ENCODE data around the gene STUM. TPM values are rescaled to one million over a fixed set of nuclear protein-coding genes. Genes with fewer than 3 reads are reported as not detected.

STUM gene
- total and polyA plus RNA-seq, 12 donors = 0.13 to 0.44 (median 0.24) TPM; not detected in 1

DNA sequence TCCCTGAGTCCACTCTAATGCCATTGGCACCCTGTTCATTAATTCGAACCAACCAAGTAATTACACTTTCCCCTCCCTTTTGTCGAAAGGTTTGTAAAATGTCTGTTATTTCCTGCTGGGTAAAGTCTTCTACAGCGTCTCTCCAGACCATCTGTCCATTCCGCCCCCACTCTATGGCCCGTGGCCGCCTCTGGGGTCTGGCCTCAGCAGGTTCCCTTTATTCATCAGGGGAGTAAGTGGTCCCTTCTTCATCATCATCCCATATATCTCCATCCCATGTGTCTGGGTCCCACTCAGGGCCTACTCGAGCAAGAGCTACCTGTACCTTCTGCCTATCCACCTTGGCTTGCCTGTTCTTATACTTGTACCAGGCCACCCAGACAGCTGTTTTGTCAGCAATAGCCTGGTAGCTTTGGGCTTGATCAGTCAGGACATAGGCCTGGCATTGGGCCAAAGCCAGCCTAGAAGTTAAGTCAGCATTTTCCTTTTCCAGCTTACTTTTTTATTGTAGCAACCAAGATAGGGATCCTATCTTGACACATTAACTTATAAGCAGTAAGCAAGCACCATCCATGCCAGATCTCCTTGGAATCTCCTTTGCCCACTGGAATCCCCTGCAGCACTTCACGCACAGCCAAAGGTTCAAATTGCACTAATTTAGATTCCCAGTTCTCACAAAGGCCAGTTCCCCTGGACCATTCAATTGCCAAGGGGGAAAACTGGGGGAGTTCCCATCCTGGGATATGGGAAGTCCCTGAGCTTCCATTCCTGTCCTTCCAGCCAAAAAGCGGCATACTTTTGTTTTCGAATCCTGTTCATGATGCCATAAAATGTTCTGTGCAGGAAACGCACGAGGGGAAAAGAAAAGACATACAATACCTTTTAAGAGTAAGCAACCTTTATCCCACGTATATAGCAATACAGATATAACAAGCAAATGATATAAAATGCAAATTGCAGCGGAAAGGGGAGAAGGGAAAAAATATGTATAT, 6.6 kb upstream of the STUM start:
- Histone ChIP-seq H3K27me3 (no peaks in the 10 kb centered on the region), H3K36me3 (replicated peaks in 1 of 2) (no peaks in the 10 kb centered on the region), H3K9me3 (replicated peaks in 1 of 3) (no peaks in the 10 kb centered on the region), H3K4me3 (no peak overlapping the region), H3K4me1 (replicated peaks in 1 of 2) (peaks cover 3 to 11% of the 10 kb centered on the region in 2 donors), H3K27ac (no peak overlapping the region)
- WGBS, 4 donors = 89 to 93% (median 90%) methylated on average over 14 of the region's 14 CpGs
- DNase-seq = peak in 5 of 7 donors; percentile 41 to 69 (median 69)
- TF ChIP-seq, protein P1, sequence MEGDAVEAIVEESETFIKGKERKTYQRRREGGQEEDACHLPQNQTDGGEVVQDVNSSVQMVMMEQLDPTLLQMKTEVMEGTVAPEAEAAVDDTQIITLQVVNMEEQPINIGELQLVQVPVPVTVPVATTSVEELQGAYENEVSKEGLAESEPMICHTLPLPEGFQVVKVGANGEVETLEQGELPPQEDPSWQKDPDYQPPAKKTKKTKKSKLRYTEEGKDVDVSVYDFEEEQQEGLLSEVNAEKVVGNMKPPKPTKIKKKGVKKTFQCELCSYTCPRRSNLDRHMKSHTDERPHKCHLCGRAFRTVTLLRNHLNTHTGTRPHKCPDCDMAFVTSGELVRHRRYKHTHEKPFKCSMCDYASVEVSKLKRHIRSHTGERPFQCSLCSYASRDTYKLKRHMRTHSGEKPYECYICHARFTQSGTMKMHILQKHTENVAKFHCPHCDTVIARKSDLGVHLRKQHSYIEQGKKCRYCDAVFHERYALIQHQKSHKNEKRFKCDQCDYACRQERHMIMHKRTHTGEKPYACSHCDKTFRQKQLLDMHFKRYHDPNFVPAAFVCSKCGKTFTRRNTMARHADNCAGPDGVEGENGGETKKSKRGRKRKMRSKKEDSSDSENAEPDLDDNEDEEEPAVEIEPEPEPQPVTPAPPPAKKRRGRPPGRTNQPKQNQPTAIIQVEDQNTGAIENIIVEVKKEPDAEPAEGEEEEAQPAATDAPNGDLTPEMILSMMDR (IDR thresholded peaks at IDR 0.05) = no peak
- intact Hi-C loops (cut with DNase I) = loop anchor here in 1 of 2 donors (10.0 kb wide), 1 partner anchor 283 kb away; no protein-coding TSS in a partner anchor

DNA sequence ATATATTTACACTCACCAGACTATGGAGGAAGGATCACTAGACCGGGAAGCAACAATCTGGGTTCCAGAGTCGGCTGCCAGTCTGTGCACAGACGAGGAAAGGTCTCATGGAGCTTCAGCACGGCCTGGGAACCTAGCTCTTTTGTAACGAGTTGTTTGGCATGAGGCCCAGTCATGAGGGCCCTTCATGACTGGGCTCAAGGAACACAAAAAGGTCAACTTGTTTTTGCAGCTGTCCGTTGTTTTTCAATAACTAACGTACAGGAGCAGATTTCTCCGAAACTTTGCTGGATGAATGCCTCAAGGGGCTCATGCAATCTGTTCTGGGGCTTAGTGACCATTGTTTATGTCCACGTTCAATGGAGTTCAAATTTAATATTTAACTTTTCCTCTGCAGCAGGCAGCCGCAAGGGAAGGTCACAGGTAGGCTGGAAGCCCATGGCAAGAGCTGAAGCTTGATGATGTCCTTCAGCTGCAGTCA, 5.9 kb upstream of the STUM start:
- intact Hi-C loops (cut with DNase I) = loop anchor here in 1 of 2 donors (10.0 kb wide), 1 partner anchor 282 kb away; no protein-coding TSS in a partner anchor
- peak in 6 of 7 donors; percentile 41 to 63 (median 57) for DNase-seq
- H3K27me3 ChIP-seq = no peaks in the 10 kb centered on the region
- no peak overlapping the region for H3K4me3 ChIP-seq
- H3K27ac ChIP-seq = no peak overlapping the region
- H3K36me3 ChIP-seq (replicated peaks in 1 of 2) = no peaks in the 10 kb centered on the region
- no peak for TF ChIP-seq POLR2A (IDR thresholded peaks at IDR 0.05)
- TF ChIP-seq, protein P1 (IDR thresholded peaks at IDR 0.05) = no peak
- no peaks in the 10 kb centered on the region for H3K9me3 ChIP-seq (replicated peaks in 1 of 3)
- WGBS, 4 donors = 48 to 53% (median 51%) methylated on average over 10 of the region's 10 CpGs
- H3K4me1 ChIP-seq (replicated peaks in 1 of 2) = peaks cover 3 to 11% of the 10 kb centered on the region in 2 donors

DNA sequence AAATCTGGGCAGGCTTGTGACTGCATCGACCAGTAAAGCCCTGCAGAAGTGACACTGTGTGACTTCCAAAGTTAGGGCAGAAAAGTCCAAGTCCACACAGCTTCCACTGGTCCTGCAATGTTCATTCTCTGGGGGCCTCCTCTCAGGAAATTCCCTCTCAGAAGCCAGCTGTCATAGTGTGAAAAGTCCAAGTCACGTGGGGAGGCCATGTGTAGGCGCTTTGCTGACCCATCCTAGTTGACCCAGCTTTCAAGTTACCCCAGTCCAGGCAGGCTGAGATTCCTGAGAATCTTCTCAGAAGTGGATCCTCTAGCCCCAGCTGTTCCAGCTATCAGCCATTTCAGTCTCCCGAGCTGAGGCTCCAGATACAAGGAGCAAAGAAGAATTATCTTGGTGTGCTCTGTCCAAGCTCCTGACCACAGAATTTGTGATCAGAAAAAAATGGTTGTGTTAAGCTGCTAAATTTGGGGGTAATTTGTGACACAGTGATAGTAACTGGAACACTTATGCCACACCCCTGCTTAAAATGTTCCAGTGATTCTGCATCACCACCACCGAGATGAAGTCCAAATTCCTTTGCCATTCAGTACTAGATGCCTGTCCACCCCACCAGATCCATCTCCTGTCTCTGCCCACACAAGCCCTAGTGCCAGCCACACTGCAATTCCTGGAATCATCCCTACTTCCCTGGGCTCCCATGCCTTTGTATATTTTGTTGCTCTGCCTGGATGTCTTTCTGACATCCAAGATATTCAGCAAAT, 2.5 kb upstream of the STUM start:
- H3K27ac ChIP-seq = peak overlapping the region in 1 of 5 donors; percentile 41
- peak in 4 of 7 donors; percentile 22 to 67 (median 26) for DNase-seq
- no peak overlapping the region for H3K4me3 ChIP-seq
- peaks cover 16% of the 10 kb centered on the region for H3K27me3 ChIP-seq
- 65 to 70% (median 69%) methylated on average over 5 of the region's 5 CpGs for WGBS, 4 donors
- no peaks in the 10 kb centered on the region for H3K36me3 ChIP-seq (replicated peaks in 1 of 2)
- intact Hi-C loops (cut with DNase I) = loop anchor here (5.0 to 10.0 kb wide), 2 partner anchors 61 to 279 kb away; no protein-coding TSS in a partner anchor
- peaks cover 20 to 26% of the 10 kb centered on the region in 2 donors for H3K4me1 ChIP-seq (replicated peaks in 1 of 2)
- TF ChIP-seq, protein P1 (IDR thresholded peaks at IDR 0.05) = no peak
- H3K9me3 ChIP-seq (replicated peaks in 1 of 3) = no peaks in the 10 kb centered on the region

DNA sequence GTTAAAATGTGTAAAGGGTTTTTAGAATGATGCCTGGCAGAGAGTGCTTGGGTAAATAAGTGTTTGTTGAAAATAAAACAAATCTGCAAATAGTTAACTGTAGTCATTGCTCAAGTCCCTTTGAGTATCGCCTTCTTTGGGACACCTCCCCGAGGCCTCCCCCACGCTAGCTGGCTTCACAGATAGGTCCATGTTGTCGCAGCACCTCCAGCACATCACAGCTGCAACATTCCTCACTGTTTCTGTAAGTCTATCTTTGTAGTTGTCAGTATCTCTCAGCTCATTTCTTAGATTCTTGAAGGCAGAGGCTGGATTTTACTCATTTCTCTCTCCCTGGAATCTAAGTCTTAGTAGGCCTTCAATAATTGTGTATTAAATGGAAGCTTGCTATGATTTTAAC, 1.6 kb upstream of the STUM start:
- H3K36me3 ChIP-seq (replicated peaks in 1 of 2) = no peaks in the 10 kb centered on the region
- no peaks in the 10 kb centered on the region for H3K9me3 ChIP-seq (replicated peaks in 1 of 3)
- peaks cover 20 to 26% of the 10 kb centered on the region in 2 donors for H3K4me1 ChIP-seq (replicated peaks in 1 of 2)
- no peak overlapping the region for H3K4me3 ChIP-seq
- DNase-seq = no peak
- 87 to 94% (median 93%) methylated on average over 4 of the region's 4 CpGs for WGBS, 4 donors
- H3K27me3 ChIP-seq = peaks cover 16% of the 10 kb centered on the region
- TF ChIP-seq, protein P1 (IDR thresholded peaks at IDR 0.05) = no peak
- no peak for TF ChIP-seq POLR2A (IDR thresholded peaks at IDR 0.05)
- no peak overlapping the region for H3K27ac ChIP-seq
- intact Hi-C loops (cut with DNase I) = loop anchor here (5.0 to 10.0 kb wide), 2 partner anchors 60 to 278 kb away; no protein-coding TSS in a partner anchor

All from adrenal gland (tissue), 12 donors.